GM18868 (cell line): Measurements from ENCODE around the gene XAB2.

Experiments used
- ATAC-seq: cut with Tn5 transposase; IDR thresholded peaks from one replicate; pipeline ENCODE4 v1.9.1; 2021; ENCODE audit warnings: mild to moderate bottlenecking, moderate library complexity; ENCODE audit not compliant: unreplicated experiment

XAB2 gene

GRCh38 chr19:7629347-7630054 is at the start of gene XAB2, which contains the start of gene PET100:
XAB2 (minus strand) TSS chr19:7629545; CDS start chr19:7629527, 18 bp downstream.
PET100 (plus strand) TSS chr19:7629793; CDS start chr19:7629834, 41 bp downstream.
- peak; percentile 93 for ATAC-seq

- ATAC-seq, result no peak
These were observed 48.4 kb upstream of the XAB2 start for GRCh38 chr19:7677669-7678311.

- no peak for ATAC-seq
These were observed 47.5 kb upstream of the XAB2 start, which contains the start of gene MCEMP1 for GRCh38 chr19:7676854-7677253. MCEMP1 (plus strand) TSS chr19:7677090; CDS start chr19:7677121, 31 bp downstream.

- ATAC-seq, result no peak
These were observed 47.0 kb upstream of the XAB2 start for GRCh38 chr19:7676376-7676775.

- no peak for ATAC-seq
These were observed 45.0 kb upstream of the XAB2 start for GRCh38 chr19:7674010-7675005.

GRCh38 chr19:7672522-7672921 is 43.2 kb upstream of the XAB2 start:
- ATAC-seq, result no peak

GRCh38 chr19:7670790-7671189 is 41.4 kb upstream of the XAB2 start:
- no peak for ATAC-seq

GRCh38 chr19:7670150-7670783 is 40.9 kb upstream of the XAB2 start:
- no peak for ATAC-seq

GRCh38 chr19:7669641-7670040 is 40.3 kb upstream of the XAB2 start:
- ATAC-seq, result no peak

- ATAC-seq, result no peak
These were observed 39.5 kb upstream of the XAB2 start, which contains the start of gene RETN for GRCh38 chr19:7668842-7669241. RETN (plus strand) TSS chr19:7669049; CDS start chr19:7669327, 278 bp downstream.

GRCh38 chr19:7665076-7665475 is 35.7 kb upstream of the XAB2 start:
- no peak for ATAC-seq

GRCh38 chr19:7663706-7664105 is 34.4 kb upstream of the XAB2 start:
- no peak for ATAC-seq

- no peak for ATAC-seq
These were observed 33.3 kb upstream of the XAB2 start for GRCh38 chr19:7662657-7663056.

GRCh38 chr19:7661744-7662538 is 32.6 kb upstream of the XAB2 start:
- no peak for ATAC-seq

- ATAC-seq, result peak; percentile 61
These were observed 28.9 kb upstream of the XAB2 start for GRCh38 chr19:7658219-7658686.

- ATAC-seq, result no peak
These were observed 27.9 kb upstream of the XAB2 start for GRCh38 chr19:7657131-7657751.

- no peak for ATAC-seq
These were observed 26.2 kb upstream of the XAB2 start for GRCh38 chr19:7655581-7655980.

- ATAC-seq, result no peak
These were observed 25.1 kb upstream of the XAB2 start for GRCh38 chr19:7654401-7654800.

- no peak for ATAC-seq
These were observed 22.8 kb upstream of the XAB2 start for GRCh38 chr19:7652061-7652641.
